Measurements from ENCODE around the gene MAPK12. TPM values are rescaled to one million over a fixed set of nuclear protein-coding genes. Genes with fewer than 3 reads are reported as not detected.
A peak's percentile ranks its signal among the peaks of the same experiment; 100 is the strongest.

MAPK12 gene
- total and polyA plus RNA-seq, 9 of the 15 experiments (the other 6 are each of a cell fraction or from before 2014, with no cell fraction given), result 0.79 to 71.5 (median 32.8) TPM

DNA sequence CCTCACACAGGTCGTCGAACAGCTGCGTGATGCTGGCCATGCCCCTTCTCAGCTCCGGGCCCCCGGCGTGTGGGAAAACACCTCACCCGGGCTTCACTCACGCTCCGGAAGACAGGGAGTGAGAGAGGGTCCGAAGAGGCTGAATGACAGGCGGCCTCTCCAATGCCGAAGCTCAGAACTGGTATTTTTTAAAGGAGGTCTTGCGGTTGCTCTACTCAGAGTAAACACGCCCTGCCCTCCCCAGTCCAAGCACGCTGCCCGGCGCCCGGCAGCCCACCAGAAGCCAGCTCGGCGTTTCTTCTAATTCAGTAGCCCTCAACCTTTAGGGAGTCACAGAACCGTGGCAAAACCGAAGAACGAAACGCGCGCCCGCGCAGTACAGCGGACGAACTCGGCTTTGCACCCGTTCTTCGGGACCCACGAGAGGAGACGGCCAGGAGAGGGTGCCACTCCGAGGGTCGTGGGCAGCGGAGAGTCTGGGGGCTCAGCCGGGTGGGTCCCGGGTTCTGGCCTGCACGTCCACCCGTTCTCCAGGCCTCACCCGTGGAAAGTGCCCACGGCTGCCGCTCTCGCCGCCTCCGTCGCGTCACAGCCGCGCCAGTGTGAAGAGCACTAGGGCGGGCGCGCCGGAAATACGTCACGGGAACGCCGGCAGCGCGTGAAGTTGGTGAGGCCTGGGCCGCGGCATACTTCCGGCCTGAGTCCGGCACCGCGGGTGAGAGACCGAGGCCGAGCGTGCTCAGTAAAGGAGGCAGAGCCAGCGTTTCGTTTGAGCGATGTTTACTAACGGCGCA, 16.9 kb downstream of the MAPK12 start, which contains the start of gene TUBGCP6 (continued):
- TF ChIP-seq JUN (IDR thresholded peaks at IDR 0.05; ENCODE audit: borderline replicate concordance, low read depth, low read length) (no peak), JUN (CRISPR knock-in tag; IDR thresholded peaks at IDR 0.05; ENCODE audit: borderline replicate concordance) (0 out of 2 replicates have a peak, but pooled peaks have one; percentile 55), U2AF1 (optimal IDR thresholded peaks at IDR 0.05; ENCODE audit: low read depth, low read length) (peak; percentile 51), ATF1 (CRISPR knock-in tag; IDR thresholded peaks at IDR 0.05) (peak; percentile 96), ATF1 (tag; IDR thresholded peaks at IDR 0.05) (peak; percentile 99), DNMT1 (IDR thresholded peaks at IDR 0.05) (no peak), HDAC1 (IDR thresholded peaks at IDR 0.05) (peak in 1 of 2 experiments; percentile 83; a peak in 1 of 4 replicates), LCOR (CRISPR knock-in tag; IDR thresholded peaks at IDR 0.05) (0 out of 2 replicates have a peak, but pooled peaks have one; percentile 58), NFYB (IDR thresholded peaks at IDR 0.05; ENCODE audit: extremely low read depth, insufficient read length) (peak; percentile 63), EP400 (IDR thresholded peaks at IDR 0.05) (peak; percentile 90), ZNF696 (CRISPR knock-in tag; conservative IDR thresholded peaks at IDR 0.05) (no peak), TCF3 (CRISPR knock-in tag; IDR thresholded peaks at IDR 0.05) (peak; percentile 17), ZNF695 (CRISPR knock-in tag; IDR thresholded peaks at IDR 0.05) (no peak), RCOR1 (IDR thresholded peaks at IDR 0.05; ENCODE audit: borderline replicate concordance in 1 of 2, low read depth in 2 of 2, low read length in 2 of 2) (no peak), ESRRA (IDR thresholded peaks at IDR 0.05; ENCODE audit: borderline replicate concordance, low read depth) (peak; percentile 23; the same call in 1 of the 2 replicates), FOXK2 (conservative IDR thresholded peaks at IDR 0.05 in 1 of 2, IDR thresholded peaks at IDR 0.05 in 1 of 2; ENCODE audit: low read depth in 2 of 2) (peak in 1 of 2 experiments; percentile 47; a peak in 3 of 4 replicates), RFX5 (IDR thresholded peaks at IDR 0.05; ENCODE audit: low read depth, low read length) (no peak), NBN (IDR thresholded peaks at IDR 0.05; ENCODE audit: low read depth) (peak; percentile 77), KLF13 (tag; IDR thresholded peaks at IDR 0.05; ENCODE audit: borderline replicate concordance, low read depth) (no peak)
- TF ChIP-seq, protein P1, sequence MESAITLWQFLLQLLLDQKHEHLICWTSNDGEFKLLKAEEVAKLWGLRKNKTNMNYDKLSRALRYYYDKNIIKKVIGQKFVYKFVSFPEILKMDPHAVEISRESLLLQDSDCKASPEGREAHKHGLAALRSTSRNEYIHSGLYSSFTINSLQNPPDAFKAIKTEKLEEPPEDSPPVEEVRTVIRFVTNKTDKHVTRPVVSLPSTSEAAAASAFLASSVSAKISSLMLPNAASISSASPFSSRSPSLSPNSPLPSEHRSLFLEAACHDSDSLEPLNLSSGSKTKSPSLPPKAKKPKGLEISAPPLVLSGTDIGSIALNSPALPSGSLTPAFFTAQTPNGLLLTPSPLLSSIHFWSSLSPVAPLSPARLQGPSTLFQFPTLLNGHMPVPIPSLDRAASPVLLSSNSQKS (CRISPR knock-in tag; IDR thresholded peaks at IDR 0.05), result no peak
- TF ChIP-seq, protein P2, sequence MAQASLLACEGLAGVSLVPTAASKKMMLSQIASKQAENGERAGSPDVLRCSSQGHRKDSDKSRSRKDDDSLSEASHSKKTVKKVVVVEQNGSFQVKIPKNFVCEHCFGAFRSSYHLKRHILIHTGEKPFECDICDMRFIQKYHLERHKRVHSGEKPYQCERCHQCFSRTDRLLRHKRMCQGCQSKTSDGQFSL (CRISPR knock-in tag; IDR thresholded peaks at IDR 0.05), result no peak
- TF ChIP-seq, protein P2 (tag; IDR thresholded peaks at IDR 0.05), result no peak
- TF ChIP-seq, protein P3, sequence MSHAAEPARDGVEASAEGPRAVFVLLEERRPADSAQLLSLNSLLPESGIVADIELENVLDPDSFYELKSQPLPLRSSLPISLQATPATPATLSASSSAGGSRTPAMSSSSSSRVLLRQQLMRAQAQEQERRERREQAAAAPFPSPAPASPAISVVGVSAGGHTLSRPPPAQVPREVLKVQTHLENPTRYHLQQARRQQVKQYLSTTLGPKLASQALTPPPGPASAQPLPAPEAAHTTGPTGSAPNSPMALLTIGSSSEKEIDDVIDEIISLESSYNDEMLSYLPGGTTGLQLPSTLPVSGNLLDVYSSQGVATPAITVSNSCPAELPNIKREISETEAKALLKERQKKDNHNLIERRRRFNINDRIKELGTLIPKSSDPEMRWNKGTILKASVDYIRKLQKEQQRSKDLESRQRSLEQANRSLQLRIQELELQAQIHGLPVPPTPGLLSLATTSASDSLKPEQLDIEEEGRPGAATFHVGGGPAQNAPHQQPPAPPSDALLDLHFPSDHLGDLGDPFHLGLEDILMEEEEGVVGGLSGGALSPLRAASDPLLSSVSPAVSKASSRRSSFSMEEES (CRISPR knock-in tag; IDR thresholded peaks at IDR 0.05), result no peak
- TF ChIP-seq, protein P4, sequence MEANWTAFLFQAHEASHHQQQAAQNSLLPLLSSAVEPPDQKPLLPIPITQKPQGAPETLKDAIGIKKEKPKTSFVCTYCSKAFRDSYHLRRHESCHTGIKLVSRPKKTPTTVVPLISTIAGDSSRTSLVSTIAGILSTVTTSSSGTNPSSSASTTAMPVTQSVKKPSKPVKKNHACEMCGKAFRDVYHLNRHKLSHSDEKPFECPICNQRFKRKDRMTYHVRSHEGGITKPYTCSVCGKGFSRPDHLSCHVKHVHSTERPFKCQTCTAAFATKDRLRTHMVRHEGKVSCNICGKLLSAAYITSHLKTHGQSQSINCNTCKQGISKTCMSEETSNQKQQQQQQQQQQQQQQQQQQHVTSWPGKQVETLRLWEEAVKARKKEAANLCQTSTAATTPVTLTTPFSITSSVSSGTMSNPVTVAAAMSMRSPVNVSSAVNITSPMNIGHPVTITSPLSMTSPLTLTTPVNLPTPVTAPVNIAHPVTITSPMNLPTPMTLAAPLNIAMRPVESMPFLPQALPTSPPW (CRISPR knock-in tag; IDR thresholded peaks at IDR 0.05), result peak; percentile 61
